Panc1 (cell line): ENCODE measurements around the gene WNT9A. TPM values are rescaled to one million over a fixed set of nuclear protein-coding genes. Genes with fewer than 3 reads are reported as not detected.

Experiments
- ATAC-seq: fragments of 200-7000 bp; cut with Tn5 transposase; 2 replicates; pipeline ENCODE4 v1.9.1; 2020; ENCODE audit warnings: mild to moderate bottlenecking, moderate library complexity
- BruUV-seq: library from RNA; stranded (reverse); fragments of 400-500 nt; replicated peaks from 2 replicates; lab custom pipeline; 2021; lab: Mats Ljungman, UMichigan
- CTCF ChIA-PET: fragments of 300-600 bp; sonication (Branson Sonifier 250); formaldehyde crosslinking; loops from one replicate; lab custom pipeline; 2022; ENCODE audit warnings: antibody characterized with exemption; lab: Charles Lee
- POLR2A ChIA-PET: fragments of 300-600 bp; sonication (Branson Sonifier 250); formaldehyde crosslinking; loops from one replicate; lab custom pipeline; 2022; ENCODE audit warnings: antibody characterized with exemption; lab: Charles Lee
- DNase-seq: peaks from one replicate; pipeline ENCODE4 v3.0.0-alpha.2; 2010; ENCODE audit warnings: low read depth, low spot score
- H3K27ac ChIP-seq: 2 replicates; pipeline ENCODE4 v1.5.1; 2011; ENCODE audit warnings: mild to moderate bottlenecking, low read length, inconsistent platforms
- H3K27me3 ChIP-seq: fragments of 200-500 bp; sonication (Bioruptor generic); 2 replicates; pipeline ENCODE4 v1.6.0; 2014; ENCODE audit warnings: low read length, inconsistent platforms; ENCODE audit not compliant: control insufficient read depth, insufficient read depth
- H3K36me3 ChIP-seq: fragments of 200-500 bp; sonication (Bioruptor generic); 2 replicates; pipeline ENCODE4 v1.5.1; 2014; ENCODE audit warnings: inconsistent platforms, mild to moderate bottlenecking, low read length, moderate library complexity; ENCODE audit not compliant: control insufficient read depth, insufficient read depth
- H3K4me1 ChIP-seq: 2 replicates; pipeline ENCODE4 v1.5.1; 2011; ENCODE audit warnings: inconsistent platforms, mild to moderate bottlenecking, low read length, moderate library complexity; ENCODE audit not compliant: control insufficient read depth, insufficient read depth
- H3K4me3 ChIP-seq, 2 experiments: 2 replicates each; pipeline ENCODE4 v1.5.1; 2011 to 2012; ENCODE audit warnings: low read depth in 2 of 2, low read length in 2 of 2, mild to moderate bottlenecking in 2 of 2, inconsistent platforms in 1 of 2, moderate library complexity in 1 of 2
- H3K9me3 ChIP-seq: fragments of 200-500 bp; sonication (Bioruptor generic); 2 replicates; pipeline ENCODE4 v1.5.1; 2014; ENCODE audit warnings: low read depth, mild to moderate bottlenecking, inconsistent platforms, low read length, moderate library complexity; ENCODE audit not compliant: control insufficient read depth, insufficient read depth
- CTCF ChIP-seq: fragments of 450-650 bp; IDR thresholded peaks from 2 replicates; pipeline ENCODE4 v1.5.1; 2017; ENCODE audit warnings: mild to moderate bottlenecking
- POLR2AphosphoS5 ChIP-seq: IDR thresholded peaks from 2 replicates; pipeline ENCODE4 v1.6.1; 2012; ENCODE audit warnings: mild to moderate bottlenecking, low read depth, low read length, moderate library complexity
- REST ChIP-seq, 2 experiments: IDR thresholded peaks; 2 replicates each; pipeline ENCODE4 v1.6.1; 2011 to 2012; ENCODE audit warnings: low read depth in 2 of 2, control low read depth in 1 of 2, low read length in 1 of 2, mild to moderate bottlenecking in 1 of 2, moderate library complexity in 1 of 2; ENCODE audit not compliant: insufficient read depth in 1 of 2
- SIN3A ChIP-seq: IDR thresholded peaks from 2 replicates; pipeline ENCODE4 v1.6.1; 2012; ENCODE audit warnings: low read depth, mild to moderate bottlenecking, low read length, moderate library complexity, borderline replicate concordance; ENCODE audit not compliant: insufficient read depth
- TCF7L2 ChIP-seq: IDR thresholded peaks from 2 replicates; pipeline ENCODE4 v1.6.1; 2011; ENCODE audit warnings: mild to moderate bottlenecking, low read depth, low read length, inconsistent platforms
- in situ Hi-C: cut with HindIII; loops from 2 replicates; pipeline ENCODE4 v1.10.0; 2016; ENCODE audit warnings: low sequenced_read_pairs, low pct_unique_long_range_greater_than_20kb
- intact Hi-C: fragments of 100-400 bp; cut with micrococcal nuclease; formaldehyde crosslinking; loops from one replicate; pipeline ENCODE4 v1.10.0; 2022; ENCODE audit not compliant: unreplicated experiment
- total RNA-seq: library from RNA; stranded (reverse); gene quantifications from one replicate; pipeline ENCODE4 v1.2.1, GENCODE V29; 2021; ENCODE audit not compliant: unreplicated experiment

Gene WNT9A
- total RNA-seq, 1 experiment from 2014 or later: 26.5 TPM

GRCh38 chr1:227955808-227956207, 8.1 kb upstream of the WNT9A start:
- no peak for TF ChIP-seq TCF7L2
- TF ChIP-seq CTCF: no peak
- TF ChIP-seq SIN3A: no peak
- no peak for TF ChIP-seq REST (IDR thresholded peaks at IDR 0.05; ENCODE audit: insufficient read depth in 1 of 2, low read depth in 2 of 2, low read length in 1 of 2)
- TF ChIP-seq POLR2AphosphoS5: no peak
- CTCF ChIA-PET: no interaction called here
- Histone ChIP-seq H3K27me3 (peaks cover 6% of the 10 kb centered on the region; the same call in 1 of the 2 replicates), H3K9me3 (no peaks in the 10 kb centered on the region), H3K4me1 (no peaks in the 10 kb centered on the region; the same call in 1 of the 2 replicates), H3K4me3 (no peak overlapping the region), H3K27ac (no peak overlapping the region), H3K36me3 (no peaks in the 10 kb centered on the region)
- DNase-seq (no peak), ATAC-seq (no peak)
- BruUV-seq: no TSS peak
- POLR2A ChIA-PET: interaction anchor here (0.6 kb wide), 1 partner anchor 160 kb away, joined by 4 read pairs; no protein-coding TSS in a partner anchor
- in situ Hi-C loops (no loop called here), intact Hi-C loops (no loop called here)

GRCh38 chr1:227954163-227954850, 6.6 kb upstream of the WNT9A start:
- DNase-seq (no peak), ATAC-seq (no peak)
- Histone ChIP-seq H3K4me3 (no peak overlapping the region), H3K27ac (no peak overlapping the region), H3K4me1 (peaks cover 3% of the 10 kb centered on the region; the same call in 1 of the 2 replicates), H3K36me3 (no peaks in the 10 kb centered on the region), H3K27me3 (peaks cover 6% of the 10 kb centered on the region; the same call in 1 of the 2 replicates), H3K9me3 (no peaks in the 10 kb centered on the region)
- in situ Hi-C loops: no loop called here
- intact Hi-C loops: no loop called here
- POLR2A ChIA-PET: interaction anchor here (0.6 kb wide), 2 partner anchors 180 to 413 kb away, joined by 3 to 4 read pairs; no protein-coding TSS in a partner anchor
- peak; percentile 44 for TF ChIP-seq CTCF
- TF ChIP-seq POLR2AphosphoS5: no peak
- CTCF ChIA-PET: interaction anchor here (0.6 to 1.0 kb wide), 6 partner anchors 159 to 473 kb away, joined by 3 to 9 read pairs (median 4); no protein-coding TSS in a partner anchor
- no TSS peak for BruUV-seq
